Immature natural killer cell (primary cell): ENCODE measurements around the gene SNRPA1. TPM values are rescaled to one million over a fixed set of nuclear protein-coding genes. Genes with fewer than 3 reads are reported as not detected.

Experiments used
- DNase-seq, 3 donors: peaks; one replicate each; pipeline ENCODE4 v3.0.0; 2022; ENCODE audit warnings: mixed read lengths in 1 of 3
- H3K27ac Mint-ChIP-seq, 6 donors: one replicate each; pipeline ENCODE4 v1.8.0; 2020; ENCODE audit warnings: mixed read lengths in 6 of 6, mild to moderate bottlenecking in 5 of 6, inconsistent platforms in 4 of 6, moderate library complexity in 3 of 6
- H3K27me3 Mint-ChIP-seq, 3 donors: one replicate each; pipeline ENCODE4 v1.8.0; 2020 to 2021; ENCODE audit warnings: low read depth in 3 of 3, mild to moderate bottlenecking in 3 of 3, mixed read lengths in 3 of 3, moderate library complexity in 3 of 3, inconsistent platforms in 1 of 3
- H3K36me3 Mint-ChIP-seq, 3 donors: one replicate each; pipeline ENCODE4 v1.8.0; 2020; ENCODE audit warnings: mixed read lengths in 3 of 3, inconsistent platforms in 2 of 3, mild to moderate bottlenecking in 2 of 3
- H3K4me1 Mint-ChIP-seq, 2 donors: one replicate each; pipeline ENCODE4 v1.8.0; 2020; ENCODE audit warnings: inconsistent platforms in 2 of 2, mild to moderate bottlenecking in 2 of 2, mixed read lengths in 2 of 2, moderate library complexity in 1 of 2
- H3K4me3 Mint-ChIP-seq, 5 donors: one replicate each; pipeline ENCODE4 v1.8.0; 2020; ENCODE audit warnings: mild to moderate bottlenecking in 5 of 5, mixed read lengths in 5 of 5, inconsistent platforms in 3 of 5, moderate library complexity in 3 of 5
- H3K9me3 Mint-ChIP-seq, 6 donors: one replicate each; pipeline ENCODE4 v1.8.0; 2020; ENCODE audit warnings: mild to moderate bottlenecking in 6 of 6, mixed read lengths in 6 of 6, inconsistent platforms in 4 of 6, moderate library complexity in 3 of 6
- polyA plus RNA-seq, 3 donors: library from polyadenylated mRNA; unstranded; fragments of 300-500 nt; fragmentation: Illumina TruSeq; gene quantifications; one replicate each; pipeline ENCODE4 v1.2.3, GENCODE V29; 2021

SNRPA1 gene
- polyA plus RNA-seq, 3 donors from 2014 or later, result 38.6 to 65.0 (median 53.4) TPM

DNA sequence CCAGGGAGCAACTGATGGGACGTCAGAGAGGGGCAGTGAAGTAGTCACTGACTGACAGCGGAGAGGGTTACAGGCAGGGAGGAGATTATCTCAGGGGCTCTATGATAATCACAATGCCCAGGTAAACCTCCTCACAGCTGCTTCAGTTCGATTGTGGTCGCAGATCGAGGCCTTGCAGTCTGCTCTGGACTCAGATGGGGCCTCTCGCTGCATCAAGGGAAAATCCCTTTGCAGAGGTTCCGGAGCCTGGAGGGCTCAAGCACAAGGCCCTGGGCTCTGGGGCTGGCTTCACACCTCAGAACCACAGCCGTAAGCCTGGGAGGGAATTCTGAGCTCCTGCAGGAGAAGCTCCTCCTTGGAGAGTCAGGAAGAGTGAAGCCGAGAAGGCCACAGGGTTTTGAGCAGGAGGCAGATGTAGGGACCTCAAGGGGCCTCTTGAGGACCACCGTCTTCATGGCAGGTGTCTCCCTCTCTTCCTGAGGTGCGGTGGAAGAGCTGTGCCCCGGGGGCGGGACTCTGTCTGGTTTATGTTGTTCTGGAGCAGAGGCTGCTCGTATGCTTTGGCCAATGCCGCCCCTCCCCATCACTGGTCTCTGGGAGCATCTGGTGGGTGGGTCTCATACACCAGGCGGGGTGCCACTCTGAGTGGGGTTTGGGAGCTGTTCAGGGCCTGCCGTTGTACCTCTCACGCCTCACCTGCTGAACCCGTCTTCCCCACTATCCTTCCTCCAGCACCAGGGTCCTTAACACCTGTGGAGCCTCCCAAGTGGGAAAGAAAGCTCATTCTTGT is 19.5 kb upstream of the SNRPA1 start:
- DNase-seq, result no peak
- Mint-ChIP-seq H3K9me3 (no peaks in the 10 kb centered on the region), H3K27me3 (peaks cover 3 to 4% (median 3%) of the 10 kb centered on the region in 3 donors), H3K36me3 (peaks cover 0 to 3% (median 0%) of the 10 kb centered on the region in 3 donors), H3K4me3 (no peak overlapping the region), H3K27ac (no peak overlapping the region), H3K4me1 (peaks cover 7% of the 10 kb centered on the region in 2 donors)

DNA sequence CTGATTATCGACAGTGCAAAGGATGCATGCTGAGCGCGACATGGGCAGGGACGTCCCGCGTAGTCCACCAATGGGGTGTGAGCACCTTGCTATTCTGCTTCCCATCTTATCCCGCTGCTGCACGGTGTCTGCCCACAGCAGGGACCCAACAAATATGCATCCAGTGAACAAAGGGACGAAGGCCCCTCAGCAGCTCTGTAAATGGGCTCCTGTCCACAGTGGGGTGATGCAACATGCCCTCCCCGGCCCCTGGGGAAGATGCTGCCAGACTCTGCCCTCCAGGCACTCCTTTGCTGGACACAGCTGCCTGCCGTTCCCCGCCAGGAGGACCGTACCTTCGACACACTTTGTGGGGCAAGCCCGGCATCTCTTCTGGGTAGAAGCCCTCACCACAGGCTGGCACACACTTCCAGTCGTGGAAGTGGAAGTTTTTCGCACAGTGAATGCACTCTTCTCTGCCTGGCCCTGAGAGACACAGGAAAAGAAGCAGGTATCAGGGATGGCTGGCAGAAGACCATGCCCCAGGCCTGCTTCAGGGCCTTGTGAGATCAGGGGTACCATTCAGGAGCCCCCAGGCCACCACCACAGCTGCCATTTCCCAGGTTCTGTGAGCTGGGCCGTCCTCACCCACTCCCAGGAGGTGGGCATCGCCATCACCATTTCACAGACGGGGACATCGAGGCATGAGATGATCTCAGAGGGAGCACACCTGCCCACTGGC is 18.2 kb upstream of the SNRPA1 start:
- peaks cover 0 to 4% (median 3%) of the 10 kb centered on the region in 3 donors for H3K27me3 Mint-ChIP-seq
- no peak for DNase-seq
- H3K4me1 Mint-ChIP-seq, result no peaks in the 10 kb centered on the region
- no peaks in the 10 kb centered on the region for H3K9me3 Mint-ChIP-seq
- peaks cover 0 to 3% (median 0%) of the 10 kb centered on the region in 3 donors for H3K36me3 Mint-ChIP-seq
- H3K4me3 Mint-ChIP-seq, result no peak overlapping the region
- no peak overlapping the region for H3K27ac Mint-ChIP-seq

- H3K36me3 Mint-ChIP-seq, result peaks cover 0 to 3% (median 0%) of the 10 kb centered on the region in 3 donors
- no peaks in the 10 kb centered on the region for H3K4me1 Mint-ChIP-seq
- DNase-seq, result no peak
- H3K27ac Mint-ChIP-seq, result no peak overlapping the region
- H3K27me3 Mint-ChIP-seq, result peaks cover 1 to 6% (median 3%) of the 10 kb centered on the region in 3 donors
- H3K9me3 Mint-ChIP-seq, result no peaks in the 10 kb centered on the region
- H3K4me3 Mint-ChIP-seq, result no peak overlapping the region
Measured at GRCh38 chr15:101310508-101310907, 15.5 kb upstream of the SNRPA1 start.

DNA sequence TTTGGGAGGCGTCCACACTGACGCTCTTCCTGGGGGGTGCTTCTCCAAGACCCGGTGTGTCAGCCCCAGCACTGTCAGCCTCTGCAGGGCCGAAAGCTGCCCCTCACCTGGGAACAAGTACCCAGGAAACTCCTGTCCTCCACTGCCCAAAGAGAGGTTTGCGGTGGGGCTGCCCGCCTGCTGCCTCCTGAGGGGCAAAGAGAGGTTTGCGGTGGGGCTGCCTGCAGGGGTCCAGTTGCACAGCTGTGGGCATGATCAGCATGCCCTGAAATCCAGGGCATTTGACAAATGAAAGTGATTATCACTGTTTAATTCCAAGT is 15.1 kb upstream of the SNRPA1 start:
- peaks cover 1 to 6% (median 3%) of the 10 kb centered on the region in 3 donors for H3K27me3 Mint-ChIP-seq
- H3K4me1 Mint-ChIP-seq, result no peaks in the 10 kb centered on the region
- H3K4me3 Mint-ChIP-seq, result no peak overlapping the region
- H3K27ac Mint-ChIP-seq, result no peak overlapping the region
- no peak for DNase-seq
- peaks cover 0 to 3% (median 0%) of the 10 kb centered on the region in 3 donors for H3K36me3 Mint-ChIP-seq
- H3K9me3 Mint-ChIP-seq, result no peaks in the 10 kb centered on the region

GRCh38 chr15:101309436-101310160 is 14.6 kb upstream of the SNRPA1 start:
- Mint-ChIP-seq H3K9me3 (no peaks in the 10 kb centered on the region), H3K4me3 (no peak overlapping the region), H3K27me3 (peaks cover 1 to 6% (median 3%) of the 10 kb centered on the region in 3 donors), H3K4me1 (no peaks in the 10 kb centered on the region), H3K36me3 (peaks cover 0 to 5% (median 0%) of the 10 kb centered on the region in 3 donors), H3K27ac (no peak overlapping the region)
- no peak for DNase-seq

DNA sequence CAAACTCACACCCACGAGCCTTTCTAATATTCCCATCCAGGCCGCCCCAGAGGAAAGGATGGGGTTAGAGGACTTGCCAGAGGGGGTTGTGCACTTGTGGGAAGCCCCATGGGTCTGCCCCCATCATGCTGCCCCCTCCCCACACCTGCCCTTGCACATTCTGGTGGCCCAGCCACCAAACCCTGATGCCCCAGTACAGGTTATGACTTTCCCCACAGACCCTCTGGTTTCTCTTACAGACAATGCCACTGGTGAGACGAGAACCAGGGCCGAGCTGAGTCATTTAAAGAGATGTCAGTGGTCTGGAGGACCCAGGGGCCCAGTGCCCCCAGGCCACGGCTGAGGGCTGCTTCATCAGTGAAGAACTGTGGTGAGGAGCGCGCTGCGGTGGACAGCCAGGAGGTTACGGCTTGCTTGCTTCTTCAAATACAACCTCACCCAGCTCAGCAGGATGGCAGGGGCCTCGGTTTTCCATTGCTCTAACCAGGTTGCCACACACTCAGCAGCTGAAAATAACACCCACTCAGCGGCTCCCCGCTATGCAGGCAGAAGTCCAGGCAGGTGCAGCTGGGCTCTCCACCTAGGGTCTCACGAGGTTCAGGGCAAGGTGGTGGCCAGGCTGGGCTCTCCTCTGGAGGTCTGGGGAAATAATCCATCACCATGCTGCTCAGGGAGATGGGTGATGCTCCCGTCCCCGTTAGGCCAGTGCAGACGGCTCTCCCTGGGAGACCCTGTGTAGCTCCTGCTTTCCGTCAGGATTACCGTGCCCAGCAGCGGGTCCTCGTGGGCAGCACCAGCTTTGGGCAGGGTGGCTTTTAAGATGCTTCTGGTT is 13.8 kb upstream of the SNRPA1 start:
- no peaks in the 10 kb centered on the region for H3K4me1 Mint-ChIP-seq
- DNase-seq, result no peak
- peaks cover 1 to 6% (median 3%) of the 10 kb centered on the region in 3 donors for H3K27me3 Mint-ChIP-seq
- H3K36me3 Mint-ChIP-seq, result peaks cover 0 to 11% (median 0%) of the 10 kb centered on the region in 3 donors
- no peaks in the 10 kb centered on the region for H3K9me3 Mint-ChIP-seq
- no peak overlapping the region for H3K27ac Mint-ChIP-seq
- H3K4me3 Mint-ChIP-seq, result no peak overlapping the region

DNA sequence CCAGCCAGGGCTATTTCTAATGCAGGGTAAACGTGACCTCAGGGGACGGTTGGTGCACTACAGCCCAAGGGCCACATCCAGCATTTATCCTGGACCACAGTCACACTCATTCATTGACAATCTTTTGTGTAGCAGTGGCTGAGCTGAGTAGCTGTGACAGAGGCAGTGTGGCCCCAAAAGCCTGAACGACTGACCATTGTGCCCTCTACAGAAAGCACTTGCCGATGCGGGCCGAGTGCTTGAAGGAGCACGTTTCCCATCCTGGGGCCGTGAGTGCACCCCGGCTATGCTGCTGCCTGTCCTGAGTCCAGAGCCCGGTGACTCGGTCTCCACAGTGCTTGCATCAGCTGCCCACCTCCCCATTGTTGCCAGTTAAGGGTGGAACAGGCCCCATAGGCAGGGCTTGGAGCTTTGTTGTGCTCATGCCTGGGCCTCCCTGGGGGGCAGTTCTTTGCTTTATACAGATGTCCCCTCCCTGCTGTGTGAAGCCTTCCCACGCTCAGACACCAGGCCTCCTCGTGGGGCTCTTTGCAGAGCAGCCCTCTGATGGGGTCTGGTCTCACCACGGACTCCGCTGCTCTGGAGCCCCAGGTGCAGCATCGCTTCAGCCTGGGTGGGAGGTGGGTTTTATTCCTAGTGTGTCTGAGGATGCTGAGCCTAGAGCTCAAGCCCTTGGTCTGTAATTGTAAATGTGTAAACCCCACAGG is 13.0 kb upstream of the SNRPA1 start:
- H3K27me3 Mint-ChIP-seq, result peaks cover 1 to 3% (median 3%) of the 10 kb centered on the region in 3 donors
- peaks cover 0 to 12% (median 0%) of the 10 kb centered on the region in 3 donors for H3K36me3 Mint-ChIP-seq
- no peak for DNase-seq
- H3K4me1 Mint-ChIP-seq, result no peaks in the 10 kb centered on the region
- no peak overlapping the region for H3K27ac Mint-ChIP-seq
- no peaks in the 10 kb centered on the region for H3K9me3 Mint-ChIP-seq
- no peak overlapping the region for H3K4me3 Mint-ChIP-seq

- H3K27ac Mint-ChIP-seq, result no peak overlapping the region
Measured at GRCh38 chr15:101307048-101307896, 12.2 kb upstream of the SNRPA1 start.

GRCh38 chr15:101306341-101307047 is 11.4 kb upstream of the SNRPA1 start:
- H3K4me1 Mint-ChIP-seq, result no peaks in the 10 kb centered on the region
- H3K27ac Mint-ChIP-seq, result no peak overlapping the region
- no peak for DNase-seq
- no peaks in the 10 kb centered on the region for H3K9me3 Mint-ChIP-seq
- no peak overlapping the region for H3K4me3 Mint-ChIP-seq
- peaks cover 0 to 9% (median 0%) of the 10 kb centered on the region in 3 donors for H3K36me3 Mint-ChIP-seq
- peaks cover 0 to 3% (median 3%) of the 10 kb centered on the region in 3 donors for H3K27me3 Mint-ChIP-seq

More at GRCh38 chr15:101307048-101307896, 12.2 kb upstream of the SNRPA1 start:
- Mint-ChIP-seq H3K36me3 (peaks cover 0 to 11% (median 0%) of the 10 kb centered on the region in 3 donors), H3K4me3 (no peak overlapping the region), H3K9me3 (no peaks in the 10 kb centered on the region), H3K27me3 (peaks cover 1 to 3% (median 3%) of the 10 kb centered on the region in 3 donors), H3K4me1 (no peaks in the 10 kb centered on the region)
- DNase-seq, result no peak

DNA sequence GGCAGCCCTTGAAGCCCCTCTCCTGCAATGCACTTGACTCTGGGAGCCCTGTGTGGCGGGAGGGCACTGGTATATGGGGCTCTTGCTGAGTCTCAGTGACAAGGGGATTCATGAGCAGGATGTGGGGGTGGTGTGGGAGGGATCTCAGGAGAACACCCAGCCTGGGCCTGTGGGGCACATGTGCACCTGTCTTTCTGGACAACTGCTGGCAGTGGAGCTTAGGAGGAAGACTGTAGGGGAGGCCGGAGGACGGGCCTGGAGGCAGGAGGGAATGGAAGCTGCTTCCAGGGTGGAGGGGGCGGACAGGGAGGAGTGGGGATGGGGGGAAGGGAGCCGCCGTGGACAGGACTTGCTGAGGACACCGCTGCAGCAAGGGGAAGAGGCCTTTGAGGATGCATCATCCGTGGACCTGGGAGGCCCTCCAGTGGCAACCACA is 10.8 kb upstream of the SNRPA1 start:
- DNase-seq, result no peak
- H3K4me3 Mint-ChIP-seq, result no peak overlapping the region
- H3K27ac Mint-ChIP-seq, result no peak overlapping the region
- no peaks in the 10 kb centered on the region for H3K4me1 Mint-ChIP-seq
- peaks cover 0 to 9% (median 0%) of the 10 kb centered on the region in 3 donors for H3K36me3 Mint-ChIP-seq
- no peaks in the 10 kb centered on the region for H3K9me3 Mint-ChIP-seq
- H3K27me3 Mint-ChIP-seq, result peaks cover 0 to 3% (median 3%) of the 10 kb centered on the region in 3 donors

DNA sequence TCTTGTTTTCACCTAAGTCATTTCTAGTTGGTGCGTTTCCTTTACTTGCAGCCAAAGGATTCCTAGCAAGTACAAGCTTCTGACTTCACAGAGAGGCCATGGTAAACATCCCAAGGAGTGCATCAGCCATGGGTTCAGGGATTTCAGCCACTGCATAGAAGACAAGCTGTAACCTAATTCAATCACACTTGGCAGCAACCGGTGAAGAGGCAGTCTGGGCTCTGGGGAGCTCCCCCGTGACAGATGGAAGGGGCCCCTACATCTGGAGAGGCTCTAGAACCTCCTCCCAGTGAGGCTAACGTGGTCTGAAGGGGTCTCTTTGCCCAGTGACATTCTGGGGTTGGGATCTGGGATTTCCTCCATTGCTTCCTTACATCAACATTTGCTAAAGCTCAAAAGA is 8.4 kb upstream of the SNRPA1 start:
- no peak overlapping the region for H3K4me3 Mint-ChIP-seq
- no peak for DNase-seq
- H3K36me3 Mint-ChIP-seq, result peaks cover 0 to 9% (median 0%) of the 10 kb centered on the region in 3 donors
- peaks cover 1 to 3% (median 1%) of the 10 kb centered on the region in 3 donors for H3K27me3 Mint-ChIP-seq
- no peaks in the 10 kb centered on the region for H3K4me1 Mint-ChIP-seq
- H3K27ac Mint-ChIP-seq, result no peak overlapping the region
- H3K9me3 Mint-ChIP-seq, result no peaks in the 10 kb centered on the region
